ENCODE data around the gene WRAP73.

WRAP73 gene

DNA sequence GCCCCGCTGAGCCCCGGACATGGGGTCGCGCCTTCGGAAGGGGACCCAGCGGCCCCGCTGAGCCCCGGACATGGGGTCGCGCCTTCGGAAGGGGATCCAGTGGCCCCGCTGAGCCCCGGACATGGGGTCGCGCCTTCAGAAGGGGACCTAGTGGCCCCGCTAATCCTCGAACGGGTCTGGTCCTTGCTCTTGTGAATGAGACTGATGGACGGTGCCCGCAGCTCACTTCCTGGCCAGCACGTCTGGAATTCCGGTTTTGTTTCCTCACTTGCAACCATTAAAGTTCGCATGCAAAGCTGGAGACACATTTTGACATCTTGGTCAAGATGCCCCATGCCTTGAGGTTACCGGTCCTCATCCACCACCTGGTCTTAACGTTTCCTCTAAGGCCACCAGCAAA, 5.6 kb downstream of the WRAP73 start:
- no peak for DNase-seq

GRCh38 chr1:3642919-3643675, 6.8 kb downstream of the WRAP73 start:
- no peak for DNase-seq

DNA sequence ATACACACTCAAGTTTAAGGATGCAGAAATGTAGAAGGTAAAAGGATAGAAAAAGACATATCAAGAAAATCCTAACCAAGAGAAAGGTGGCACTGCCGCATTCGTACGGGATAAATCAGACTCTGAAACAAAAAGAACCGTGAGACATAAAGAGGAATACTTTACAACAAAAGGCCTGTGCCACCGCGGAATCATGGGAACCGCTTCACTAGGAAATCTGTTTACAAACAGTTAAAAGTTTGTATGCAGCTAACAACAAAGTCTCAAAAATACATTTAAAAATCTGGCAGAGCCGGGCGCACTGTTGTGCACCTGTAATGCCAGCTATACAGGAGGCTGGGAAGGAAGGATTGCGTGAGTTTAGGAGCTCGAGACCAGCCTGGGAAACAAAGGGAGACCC, 8.1 kb downstream of the WRAP73 start:
- DNase-seq, result no peak

GRCh38 chr1:3641046-3641760, 8.7 kb downstream of the WRAP73 start:
- DNase-seq, result no peak

DNA sequence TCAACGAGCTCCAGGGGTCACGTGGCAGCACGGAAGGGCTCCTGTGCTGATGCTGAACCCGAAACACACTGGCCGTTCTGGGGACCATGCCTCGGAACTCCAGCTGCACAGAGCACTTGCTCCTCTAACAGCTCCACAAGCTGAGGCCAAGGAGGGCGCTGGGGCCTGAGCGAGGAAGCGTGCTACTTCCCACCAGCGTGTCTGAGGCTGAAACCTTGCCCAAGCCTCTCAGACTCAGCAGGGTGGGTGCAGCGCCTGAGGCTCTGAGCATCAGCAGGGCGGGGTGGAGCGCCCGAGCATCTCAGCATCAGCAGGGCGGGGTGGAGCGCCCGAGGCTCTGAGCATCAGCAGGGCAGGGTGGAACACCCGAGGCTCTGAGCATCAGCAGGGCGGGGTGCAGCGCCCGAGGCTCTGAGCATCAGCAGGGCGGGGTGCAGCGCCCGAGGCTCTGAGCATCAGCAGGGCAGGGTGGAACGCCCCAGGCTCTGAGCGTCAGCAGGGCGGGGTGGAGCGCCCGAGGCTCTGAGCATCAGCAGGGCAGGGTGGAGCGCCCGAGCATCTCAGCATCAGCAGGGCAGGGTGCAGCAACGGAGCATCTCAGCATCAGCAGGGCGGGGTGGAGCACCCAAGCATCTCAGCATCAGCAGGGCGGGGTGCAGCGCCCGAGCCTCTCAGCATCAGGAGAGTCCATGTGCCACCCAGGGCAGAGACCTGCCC, 9.6 kb downstream of the WRAP73 start:
- DNase-seq, result no peak

DNA sequence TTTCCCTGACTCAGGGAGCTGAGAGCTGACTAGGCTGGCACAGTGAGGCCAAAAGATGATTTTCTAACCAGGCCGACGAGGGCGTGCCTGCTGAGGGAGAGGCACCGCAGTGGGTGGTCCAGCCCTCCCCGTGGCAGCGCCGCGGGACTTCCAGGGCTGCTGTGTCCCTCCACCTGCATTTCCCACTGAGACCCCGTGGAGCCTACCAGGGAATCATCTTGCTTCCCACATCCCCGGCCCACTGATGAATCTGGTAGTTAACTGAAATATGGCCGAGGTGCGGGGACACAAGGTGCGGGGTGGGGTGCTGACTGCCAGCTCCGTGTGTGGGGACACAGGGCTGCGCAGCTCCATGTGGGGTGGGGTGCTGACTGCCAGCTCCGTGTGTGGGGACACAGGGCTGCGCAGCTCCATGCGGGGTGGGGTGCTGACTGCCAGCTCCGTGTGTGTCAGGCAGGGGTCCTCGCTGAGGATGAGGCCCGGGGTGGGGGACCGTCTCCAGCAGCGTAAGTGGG, 10.4 kb downstream of the WRAP73 start:
- DNase-seq, result no peak

GRCh38 chr1:3638676-3639075, 11.2 kb downstream of the WRAP73 start:
- no peak for DNase-seq

- DNase-seq, result no peak
These were observed 11.9 kb downstream of the WRAP73 start for GRCh38 chr1:3638027-3638426.

DNA sequence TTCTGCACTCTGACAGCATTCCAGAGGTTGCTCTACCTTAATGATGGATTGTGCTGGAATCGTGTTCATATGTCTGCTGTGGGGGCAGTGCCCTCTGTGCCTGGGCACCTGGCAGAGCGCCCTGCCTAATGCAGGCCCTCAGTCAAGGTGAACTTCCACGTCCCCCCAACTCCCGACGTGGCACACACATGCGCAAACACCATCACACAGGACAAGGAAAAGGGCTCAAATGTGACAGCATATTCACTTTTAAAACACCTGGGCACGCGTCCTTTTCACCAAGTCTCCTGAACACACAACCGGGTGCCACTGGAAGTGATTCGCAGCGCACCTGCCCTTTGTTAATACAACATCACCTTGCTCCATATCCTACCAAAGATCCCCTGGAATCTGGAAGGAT, 13.4 kb downstream of the WRAP73 start:
- DNase-seq, result no peak

DNA sequence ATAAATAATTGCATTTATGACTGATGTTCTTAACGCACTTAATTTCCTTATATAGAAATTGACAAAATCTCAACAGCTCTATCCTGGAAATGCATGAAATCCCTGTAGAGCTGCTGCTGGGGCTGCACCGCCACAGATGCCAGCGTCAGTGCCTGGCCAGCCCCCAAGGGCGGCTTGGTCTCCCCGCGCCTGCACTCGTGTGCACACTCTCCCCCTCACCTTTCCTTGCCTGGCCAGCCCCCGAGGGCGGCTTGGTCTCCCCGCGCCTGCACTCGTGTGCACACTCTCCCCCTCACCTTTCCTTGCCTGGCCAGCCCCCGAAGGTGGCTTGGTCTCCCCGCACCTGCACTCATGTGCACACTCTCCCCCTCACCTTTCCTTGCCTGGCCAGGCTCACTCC, 13.8 kb downstream of the WRAP73 start:
- no peak for DNase-seq

GRCh38 chr1:3634059-3634800, 15.7 kb downstream of the WRAP73 start:
- DNase-seq, result no peak

DNA sequence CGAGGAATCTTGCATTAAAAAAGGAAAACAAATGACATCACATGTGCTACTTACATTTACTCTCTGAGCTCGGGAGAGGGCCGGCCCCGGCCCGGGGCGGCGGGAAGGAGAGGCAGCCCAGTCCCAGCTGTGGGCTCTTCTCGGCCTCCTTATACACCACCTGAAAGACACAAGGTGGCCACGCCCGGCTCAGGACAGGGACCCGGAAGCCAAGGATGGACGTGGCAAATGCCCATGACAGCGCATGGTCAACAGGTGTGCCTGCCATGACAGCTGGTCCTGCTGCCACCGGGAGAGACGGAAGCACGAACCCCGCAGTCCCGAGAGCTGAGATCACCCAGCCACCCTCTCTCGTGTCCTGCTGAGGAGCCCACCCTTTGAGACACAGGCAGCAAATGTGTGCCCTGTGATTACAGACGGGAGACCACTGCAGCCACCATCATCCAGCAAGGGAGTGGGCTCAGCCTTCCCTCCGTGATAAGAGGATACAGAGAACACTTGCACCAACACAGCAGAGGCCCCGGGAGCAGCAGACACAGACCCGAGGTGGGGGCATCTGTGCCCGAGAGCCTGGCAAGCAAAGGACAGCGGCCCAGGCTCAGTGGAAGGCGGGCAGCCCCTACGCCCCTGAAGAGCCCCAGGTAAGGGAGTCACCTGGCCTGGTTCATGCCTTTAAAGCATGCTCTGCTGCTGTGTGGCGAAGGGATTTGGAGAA, 16.4 kb downstream of the WRAP73 start:
- no peak for DNase-seq

- DNase-seq, result no peak
These were observed 17.1 kb downstream of the WRAP73 start for GRCh38 chr1:3632716-3633343.

GRCh38 chr1:3632298-3632697, 17.6 kb downstream of the WRAP73 start:
- no peak for DNase-seq

DNA sequence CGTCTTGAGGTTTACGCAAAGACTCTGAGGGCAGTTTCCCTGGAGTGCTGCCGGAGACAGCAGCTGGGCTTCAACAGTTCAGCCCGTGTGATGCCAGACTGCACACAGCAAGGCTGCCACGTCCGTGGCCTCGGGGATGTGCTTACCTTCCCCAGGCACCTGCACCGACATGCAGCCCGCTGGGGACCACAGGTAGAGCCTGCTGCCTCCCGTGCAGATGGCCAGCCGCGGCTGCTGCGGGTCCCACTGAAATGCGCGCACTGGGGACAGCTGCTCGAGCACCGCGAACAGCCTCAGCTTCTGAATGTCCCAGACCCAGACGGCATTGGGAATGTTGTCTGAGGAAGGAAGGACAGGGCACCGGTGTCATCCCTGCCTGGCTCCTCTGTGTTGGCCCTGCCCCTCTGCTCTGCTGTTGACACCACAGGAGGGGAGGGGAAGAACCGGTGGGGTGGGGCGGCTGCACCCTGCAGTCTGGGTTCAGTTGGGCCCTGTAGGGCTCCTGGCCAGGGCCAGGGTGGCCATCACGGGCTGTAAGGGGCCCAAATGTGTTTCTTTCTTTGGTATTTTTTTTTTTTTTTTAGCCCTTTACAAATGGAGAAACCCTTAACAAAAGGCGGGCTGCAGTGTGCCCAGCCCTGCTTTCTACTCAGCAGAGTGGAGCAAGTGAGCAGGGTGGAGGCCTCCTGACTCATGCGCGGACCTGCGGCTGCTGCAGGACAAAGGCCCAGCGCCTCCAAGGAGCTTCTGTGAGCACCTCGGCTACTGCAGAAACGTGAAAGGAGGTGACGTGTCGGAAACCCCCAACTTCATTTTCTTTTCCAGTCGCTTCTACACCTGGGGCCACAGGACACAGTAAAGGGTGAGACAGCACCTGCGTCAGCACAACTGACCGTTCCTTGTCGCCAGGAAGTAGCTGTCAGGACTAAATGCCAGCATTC, 18.3 kb downstream of the WRAP73 start:
- DNase-seq, result no peak

GRCh38 chr1:3630914-3631313, 19.0 kb downstream of the WRAP73 start:
- no peak for DNase-seq

DNA sequence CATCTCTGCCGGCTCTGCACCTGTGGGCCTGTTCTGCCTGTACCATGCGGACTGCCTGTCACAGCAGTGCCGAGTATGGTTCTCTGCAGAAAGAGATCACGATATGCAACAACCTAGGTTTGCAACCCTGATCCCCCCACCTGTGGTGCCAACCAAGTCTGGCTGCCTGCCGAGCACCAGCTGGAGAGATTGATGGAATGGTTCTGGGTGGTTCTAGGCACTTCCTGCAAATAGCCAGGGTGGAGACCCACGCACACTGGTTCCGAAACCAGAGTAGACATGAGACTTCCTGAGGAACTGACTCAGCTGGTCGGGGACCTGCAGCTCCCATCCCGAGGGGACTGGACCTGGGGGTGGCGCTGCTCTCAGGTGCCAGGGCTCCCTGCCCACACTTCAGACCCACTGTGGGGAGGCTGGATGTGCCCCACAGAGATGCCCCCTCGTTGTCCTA, 19.7 kb downstream of the WRAP73 start:
- DNase-seq, result no peak

DNA sequence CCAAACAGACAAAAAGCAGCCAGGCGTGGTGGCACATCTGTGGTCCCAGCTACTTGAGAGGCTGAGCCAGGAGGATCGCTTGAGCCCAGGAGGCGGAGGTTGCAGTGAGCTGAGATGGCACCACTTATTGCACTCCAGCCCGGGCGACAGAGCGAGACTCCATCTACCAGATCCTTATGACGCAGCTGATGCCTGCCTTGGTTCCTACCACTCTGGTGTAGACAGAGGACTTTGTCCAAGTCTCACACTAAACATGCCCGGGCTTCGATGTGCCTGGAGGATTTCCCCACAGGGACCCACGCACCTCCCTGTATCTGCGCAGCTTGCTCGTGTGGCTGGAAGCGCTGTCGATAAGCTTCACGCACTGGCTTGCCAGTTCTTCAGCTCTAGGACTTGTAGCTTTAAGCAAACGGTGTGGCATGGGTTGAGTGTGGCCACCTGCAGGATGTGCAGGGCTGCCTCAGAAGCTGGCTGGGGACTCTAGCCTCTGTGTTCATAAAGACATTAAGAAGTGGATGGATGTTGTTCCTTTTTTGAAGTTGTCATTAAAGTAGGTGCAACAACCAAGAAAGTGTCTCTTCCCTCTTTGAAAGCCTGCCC, 20.2 kb downstream of the WRAP73 start:
- no peak for DNase-seq

GRCh38 chr1:3628445-3628844, 21.5 kb downstream of the WRAP73 start:
- DNase-seq, result no peak
